AG09309 (cell line): Measurements from ENCODE around the gene POGZ.
"Not testable (repeated sequence)": the region's sequence is repeated elsewhere in the genome, so short reads cannot be mapped to it uniquely, and the experiment has no call there.

ENCODE experiments used
- DNase-seq: peaks from one replicate; pipeline ENCODE4 v3.0.0-alpha.2; 2010; ENCODE audit warnings: low read depth
- H3K4me3 ChIP-seq: 2 replicates; pipeline ENCODE4 v1.5.1; 2011; ENCODE audit warnings: mild to moderate bottlenecking, low read depth, low read length, moderate library complexity; ENCODE audit not compliant: control insufficient read depth
- TF ChIP-seq, protein P1 (sequence below): IDR thresholded peaks from 2 replicates; pipeline ENCODE4 v1.5.1; 2011; ENCODE audit warnings: mild to moderate bottlenecking, low read depth, low read length, inconsistent platforms; ENCODE audit not compliant: insufficient read depth, control insufficient read depth; ENCODE audit errors: missing control alignments

The POGZ gene

DNA sequence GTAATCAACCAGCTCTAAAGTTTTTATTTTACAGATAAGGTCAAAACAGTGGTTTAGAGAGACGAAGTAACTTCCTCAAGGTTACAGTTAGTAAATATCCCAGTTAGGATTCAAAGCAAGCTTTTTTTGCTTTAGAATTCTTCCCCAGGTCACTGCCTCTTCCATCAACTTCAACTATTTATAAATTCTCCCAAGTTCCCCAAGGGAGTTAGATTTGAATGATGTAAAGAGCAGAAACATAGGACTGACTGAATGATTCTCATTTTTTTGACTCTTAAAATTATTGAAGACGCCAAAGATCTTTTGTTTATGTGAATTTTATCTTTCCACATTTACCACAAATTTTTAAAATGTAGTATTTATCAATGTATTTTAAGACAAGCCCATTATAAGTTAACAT lies 4.1 kb downstream of the POGZ start:
- no peak overlapping the region for H3K4me3 ChIP-seq
- no peak for DNase-seq
- TF ChIP-seq, protein P1, sequence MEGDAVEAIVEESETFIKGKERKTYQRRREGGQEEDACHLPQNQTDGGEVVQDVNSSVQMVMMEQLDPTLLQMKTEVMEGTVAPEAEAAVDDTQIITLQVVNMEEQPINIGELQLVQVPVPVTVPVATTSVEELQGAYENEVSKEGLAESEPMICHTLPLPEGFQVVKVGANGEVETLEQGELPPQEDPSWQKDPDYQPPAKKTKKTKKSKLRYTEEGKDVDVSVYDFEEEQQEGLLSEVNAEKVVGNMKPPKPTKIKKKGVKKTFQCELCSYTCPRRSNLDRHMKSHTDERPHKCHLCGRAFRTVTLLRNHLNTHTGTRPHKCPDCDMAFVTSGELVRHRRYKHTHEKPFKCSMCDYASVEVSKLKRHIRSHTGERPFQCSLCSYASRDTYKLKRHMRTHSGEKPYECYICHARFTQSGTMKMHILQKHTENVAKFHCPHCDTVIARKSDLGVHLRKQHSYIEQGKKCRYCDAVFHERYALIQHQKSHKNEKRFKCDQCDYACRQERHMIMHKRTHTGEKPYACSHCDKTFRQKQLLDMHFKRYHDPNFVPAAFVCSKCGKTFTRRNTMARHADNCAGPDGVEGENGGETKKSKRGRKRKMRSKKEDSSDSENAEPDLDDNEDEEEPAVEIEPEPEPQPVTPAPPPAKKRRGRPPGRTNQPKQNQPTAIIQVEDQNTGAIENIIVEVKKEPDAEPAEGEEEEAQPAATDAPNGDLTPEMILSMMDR: no peak

DNA sequence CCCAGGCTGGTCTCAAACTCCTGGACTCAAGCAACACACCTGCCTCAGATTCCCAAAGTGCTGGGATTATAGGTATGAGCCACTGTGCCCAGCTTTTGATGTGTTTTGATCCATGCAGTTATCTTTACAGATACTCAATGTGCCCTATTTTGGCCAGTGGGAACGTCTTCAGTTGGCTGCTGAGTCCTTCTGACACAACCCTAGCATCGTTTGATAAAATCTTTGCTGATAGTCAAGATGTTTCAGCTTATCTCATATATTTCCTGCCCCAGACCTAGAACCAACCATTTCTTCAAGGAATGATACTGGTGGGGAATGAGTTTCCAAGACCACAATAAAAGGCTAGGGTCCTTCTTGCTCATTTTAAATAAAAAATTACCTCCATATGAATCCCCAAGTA lies 11.6 kb downstream of the POGZ start:
- TF ChIP-seq, protein P1: no peak
- no peak for DNase-seq
- no peak overlapping the region for H3K4me3 ChIP-seq

DNA sequence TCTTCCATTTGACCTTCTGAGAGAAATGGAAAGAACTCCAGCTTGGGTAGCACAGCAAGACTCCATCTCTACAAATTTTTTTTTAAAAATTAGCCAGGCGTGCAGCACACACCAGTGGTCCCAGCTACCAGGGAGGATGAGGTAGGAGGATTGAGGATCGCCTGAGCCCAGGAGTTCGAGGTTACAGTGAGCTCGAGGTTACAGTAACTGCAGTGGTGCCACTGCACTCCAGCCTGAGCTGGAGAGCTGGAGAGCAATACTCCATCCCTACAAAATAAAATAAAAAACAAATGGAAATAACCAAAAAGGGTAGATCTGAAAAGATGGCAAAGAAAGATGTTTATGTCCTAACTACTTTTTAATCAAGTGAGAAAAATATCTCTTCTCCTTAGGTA lies 14.5 kb downstream of the POGZ start:
- TF ChIP-seq, protein P1: no peak
- no peak for DNase-seq
- no peak overlapping the region for H3K4me3 ChIP-seq

GRCh38 chr1:151443846-151444782 lies 15.2 kb downstream of the POGZ start:
- TF ChIP-seq, protein P1: peak; percentile 74
- H3K4me3 ChIP-seq: no peak overlapping the region
- DNase-seq: peak; percentile 63

GRCh38 chr1:151437396-151437795 lies 21.9 kb downstream of the POGZ start:
- not testable (repeated sequence) for H3K4me3 ChIP-seq, DNase-seq

DNA sequence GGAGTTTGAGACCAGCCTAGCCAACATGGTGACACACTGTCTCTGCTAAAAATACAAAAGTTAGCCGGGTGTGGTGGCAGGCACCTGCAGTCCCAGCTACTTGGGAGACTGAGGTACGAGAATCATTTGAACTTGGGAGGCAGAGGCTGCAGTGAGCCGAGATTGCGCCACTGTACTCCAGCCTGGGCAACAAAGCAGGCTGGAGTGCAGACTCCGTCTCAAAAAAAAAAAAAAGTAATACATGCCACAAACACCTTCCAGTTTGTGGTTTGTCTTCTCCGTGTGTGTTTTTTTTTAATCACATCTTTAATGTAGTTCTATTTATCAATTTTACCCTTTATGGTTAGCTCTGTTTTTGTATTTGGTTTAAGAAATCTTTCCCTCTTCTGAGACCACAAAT lies 22.3 kb downstream of the POGZ start:
- no peak overlapping the region for H3K4me3 ChIP-seq
- TF ChIP-seq, protein P1: no peak
- no peak for DNase-seq

- H3K4me3 ChIP-seq: no peak overlapping the region
- TF ChIP-seq, protein P1: no peak
- no peak for DNase-seq
Observed at GRCh38 chr1:151435174-151435573, 24.1 kb downstream of the POGZ start.

GRCh38 chr1:151433827-151434226 lies 25.5 kb downstream of the POGZ start:
- not testable (repeated sequence) for H3K4me3 ChIP-seq, DNase-seq
